Endothelial cell of umbilical vein (primary cell): ENCODE results near the gene RASSF3.

ENCODE experiments used
- CTCF ChIP-seq, 2 donors: IDR thresholded peaks; 1 replicate in 1 of 2; 2 replicates in 1 of 2; pipeline ENCODE4 v1.5.1; 2011; ENCODE audit warnings: low read length in 2 of 2, mild to moderate bottlenecking in 2 of 2, moderate library complexity in 2 of 2, control low read depth in 1 of 2, inconsistent platforms in 1 of 2, low read depth in 1 of 2; ENCODE audit not compliant: insufficient read depth in 1 of 2; ENCODE audit errors: extremely low read depth in 1 of 2
- EZH2 ChIP-seq: IDR thresholded peaks from 2 replicates; pipeline ENCODE4 v1.6.1; 2012; ENCODE audit warnings: borderline replicate concordance, low read depth, mild to moderate bottlenecking, moderate library complexity, low read length, inconsistent platforms; ENCODE audit not compliant: severe bottlenecking
- POLR2A ChIP-seq: IDR thresholded peaks from 2 replicates; pipeline ENCODE4 v1.6.1; 2012; ENCODE audit warnings: low read depth, mild to moderate bottlenecking, control low read depth, low read length
- POLR2AphosphoS5 ChIP-seq: IDR thresholded peaks from 2 replicates; pipeline ENCODE4 v1.6.1; 2012; ENCODE audit warnings: low read depth, mild to moderate bottlenecking, control low read depth, low read length, moderate library complexity; ENCODE audit not compliant: insufficient read depth

DNA sequence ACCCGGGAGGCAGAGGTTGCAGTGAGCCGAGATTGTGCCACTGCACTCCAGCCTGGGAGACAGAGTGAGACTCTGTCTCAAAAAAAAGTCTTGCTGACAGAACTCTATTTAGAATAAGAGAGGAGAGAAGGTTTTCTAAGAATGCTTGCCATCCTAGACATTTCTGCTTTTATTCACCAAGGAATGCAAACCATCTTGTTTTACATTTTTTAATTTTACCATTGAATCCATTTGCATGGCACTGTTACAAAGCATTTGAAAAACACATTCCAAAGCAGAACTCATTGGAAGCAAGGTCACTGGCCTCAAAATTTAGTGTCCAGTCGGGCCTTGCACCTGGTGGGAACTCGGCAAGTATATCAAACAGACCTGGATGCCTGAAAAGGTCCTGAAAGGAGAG lies 44.2 kb upstream of the RASSF3 start:
- TF ChIP-seq CTCF (IDR thresholded peaks at IDR 0.05; ENCODE audit: extremely low read depth in 1 of 2, insufficient read depth in 1 of 2, low read depth in 1 of 2, low read length in 2 of 2) (no peak), POLR2AphosphoS5 (no peak), EZH2 (no peak), POLR2A (no peak)
